ENCODE results near the gene FRAT2. TPM values are rescaled to one million over a fixed set of nuclear protein-coding genes. Genes with fewer than 3 reads are reported as not detected.

FRAT2 gene
- total and polyA plus RNA-seq, 8 donors = 4.3 to 15.0 (median 9.8) TPM

DNA sequence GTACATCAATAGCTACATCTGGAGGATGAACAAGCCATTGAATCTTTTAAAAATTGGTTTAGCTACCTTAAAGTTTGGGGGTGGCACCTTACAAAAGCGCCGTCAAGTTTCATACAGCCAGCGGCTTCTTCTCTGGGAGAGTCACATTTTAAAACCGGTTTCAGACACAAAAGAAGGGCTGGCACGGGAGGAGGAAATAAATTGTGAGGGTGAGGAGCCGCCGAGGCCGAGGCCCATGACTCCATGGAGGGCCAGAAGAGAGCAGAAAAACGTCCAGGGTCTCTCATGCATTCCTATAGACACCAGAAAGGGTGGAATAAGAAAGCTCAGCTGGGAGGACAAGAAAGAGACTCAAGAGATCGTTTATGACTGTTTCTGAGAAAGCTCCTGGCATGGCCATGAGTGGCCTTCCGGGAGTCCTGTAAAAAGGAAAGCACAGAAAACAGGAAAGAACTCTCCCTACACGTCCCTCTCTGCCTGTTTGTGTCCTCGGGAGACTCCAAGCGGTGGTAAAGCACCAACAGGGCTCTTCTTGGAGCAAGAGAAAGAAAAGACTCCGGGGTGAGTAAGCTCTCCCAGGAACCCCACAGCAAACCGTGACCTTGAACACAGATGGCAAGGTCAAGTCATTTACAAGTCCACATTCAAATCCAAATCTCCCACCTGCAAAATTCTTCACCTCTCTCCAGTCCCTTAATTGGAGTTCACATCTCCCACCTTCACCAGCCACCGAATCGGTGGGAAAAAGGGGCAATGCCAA is 1.8 kb downstream of the FRAT2 start:
- DNase-seq = peak in 5 of 6 donors; percentile 46 to 73 (median 64)
- Histone ChIP-seq H3K27ac (peak overlapping the region; percentile 79 to 96 (median 90)), H3K4me1 (peaks cover 29 to 54% (median 42%) of the 10 kb centered on the region in 3 donors), H3K27me3 (no peaks in the 10 kb centered on the region), H3K36me3 (no peaks in the 10 kb centered on the region), H3K9me3 (no peaks in the 10 kb centered on the region), H3K4me3 (peak overlapping the region; percentile 73 to 92 (median 82))
- ATAC-seq = peak; percentile 11 to 57 (median 39)
- FAIRE-seq = no peak
- TF ChIP-seq, protein P1, sequence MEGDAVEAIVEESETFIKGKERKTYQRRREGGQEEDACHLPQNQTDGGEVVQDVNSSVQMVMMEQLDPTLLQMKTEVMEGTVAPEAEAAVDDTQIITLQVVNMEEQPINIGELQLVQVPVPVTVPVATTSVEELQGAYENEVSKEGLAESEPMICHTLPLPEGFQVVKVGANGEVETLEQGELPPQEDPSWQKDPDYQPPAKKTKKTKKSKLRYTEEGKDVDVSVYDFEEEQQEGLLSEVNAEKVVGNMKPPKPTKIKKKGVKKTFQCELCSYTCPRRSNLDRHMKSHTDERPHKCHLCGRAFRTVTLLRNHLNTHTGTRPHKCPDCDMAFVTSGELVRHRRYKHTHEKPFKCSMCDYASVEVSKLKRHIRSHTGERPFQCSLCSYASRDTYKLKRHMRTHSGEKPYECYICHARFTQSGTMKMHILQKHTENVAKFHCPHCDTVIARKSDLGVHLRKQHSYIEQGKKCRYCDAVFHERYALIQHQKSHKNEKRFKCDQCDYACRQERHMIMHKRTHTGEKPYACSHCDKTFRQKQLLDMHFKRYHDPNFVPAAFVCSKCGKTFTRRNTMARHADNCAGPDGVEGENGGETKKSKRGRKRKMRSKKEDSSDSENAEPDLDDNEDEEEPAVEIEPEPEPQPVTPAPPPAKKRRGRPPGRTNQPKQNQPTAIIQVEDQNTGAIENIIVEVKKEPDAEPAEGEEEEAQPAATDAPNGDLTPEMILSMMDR (IDR thresholded peaks at IDR 0.05) = no peak
- 3 to 5% methylated on average over 18 of the region's 18 CpGs for WGBS, 2 donors
- intact Hi-C loops (cut with DNase I) = loop anchor here in 1 of 3 donors (10.0 kb wide), 1 partner anchor 48 kb away; no protein-coding TSS in a partner anchor

DNA sequence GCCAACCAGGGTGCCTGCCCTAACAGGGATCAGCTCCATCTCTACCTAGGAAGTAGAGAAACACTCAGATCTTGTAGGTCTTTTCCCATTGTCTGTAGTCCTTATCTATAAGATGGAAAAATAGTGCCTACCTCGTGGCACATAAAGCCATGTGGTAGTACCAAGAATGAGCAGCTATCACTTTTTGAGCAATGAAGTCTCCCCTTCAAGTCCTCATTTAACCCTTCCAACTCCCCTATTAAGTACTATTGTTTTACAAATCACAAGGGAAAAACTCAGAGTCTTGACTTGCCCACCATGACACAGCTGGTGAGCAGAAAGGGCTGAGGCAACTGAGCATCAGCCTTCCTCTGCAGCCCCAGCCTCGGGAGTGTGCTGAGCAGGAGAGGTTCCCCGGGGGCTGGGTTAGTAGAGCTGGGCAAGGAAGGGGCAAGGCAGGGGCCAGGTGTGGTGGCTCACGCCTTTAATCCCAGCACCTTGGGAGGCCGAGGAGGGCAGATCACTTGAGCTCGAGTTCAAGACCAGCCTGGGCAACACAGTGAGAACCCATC is 3.3 kb downstream of the FRAT2 start:
- ATAC-seq (no peak), FAIRE-seq (no peak), DNase-seq (no peak)
- Histone ChIP-seq H3K27ac (peak overlapping the region in 2 of 4 donors; percentile 87 to 96), H3K9me3 (no peaks in the 10 kb centered on the region), H3K4me1 (peaks cover 31 to 48% (median 40%) of the 10 kb centered on the region in 3 donors), H3K4me3 (peak overlapping the region in 2 of 4 donors; percentile 73 to 83), H3K27me3 (no peaks in the 10 kb centered on the region), H3K36me3 (no peaks in the 10 kb centered on the region)
- intact Hi-C loops (cut with DNase I) = loop anchor here in 1 of 3 donors (10.0 kb wide), 1 partner anchor 46 kb away; no protein-coding TSS in a partner anchor
- TF ChIP-seq, protein P1 (IDR thresholded peaks at IDR 0.05) = no peak
- 54 to 60% methylated on average over 6 of the region's 6 CpGs for WGBS, 2 donors

DNA sequence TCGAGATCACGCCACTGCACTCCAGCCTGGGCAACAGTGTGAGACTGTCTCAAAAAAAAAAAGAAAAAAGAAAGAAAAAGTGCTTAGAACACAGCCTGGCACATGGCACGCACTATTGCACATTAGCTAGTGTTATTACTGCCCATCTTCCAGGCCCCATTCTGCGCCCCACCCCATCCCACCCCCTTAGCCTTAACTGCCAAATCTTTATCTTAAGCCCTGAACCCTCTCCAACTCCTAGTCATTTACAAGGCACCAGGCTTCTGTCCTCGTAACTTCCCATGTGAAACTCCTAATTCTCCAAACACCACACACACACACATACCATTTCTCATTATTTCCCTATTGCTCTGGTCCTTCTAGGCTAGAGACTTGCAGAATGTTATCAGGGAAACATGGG is 4.8 kb downstream of the FRAT2 start:
- no peaks in the 10 kb centered on the region for H3K9me3 ChIP-seq
- no peaks in the 10 kb centered on the region for H3K36me3 ChIP-seq
- H3K27me3 ChIP-seq = no peaks in the 10 kb centered on the region
- no peak overlapping the region for H3K4me3 ChIP-seq
- TF ChIP-seq, protein P1 (IDR thresholded peaks at IDR 0.05) = no peak
- FAIRE-seq = no peak
- H3K4me1 ChIP-seq = peaks cover 31 to 44% (median 35%) of the 10 kb centered on the region in 3 donors
- WGBS, 2 donors = 56 to 72% methylated on average over 5 of the region's 5 CpGs
- H3K27ac ChIP-seq = peak overlapping the region in 2 of 4 donors; percentile 48 to 66
- no peak for ATAC-seq
- intact Hi-C loops (cut with DNase I) = loop anchor here in 1 of 3 donors (10.0 kb wide), 1 partner anchor 45 kb away; no protein-coding TSS in a partner anchor
- no peak for DNase-seq

DNA sequence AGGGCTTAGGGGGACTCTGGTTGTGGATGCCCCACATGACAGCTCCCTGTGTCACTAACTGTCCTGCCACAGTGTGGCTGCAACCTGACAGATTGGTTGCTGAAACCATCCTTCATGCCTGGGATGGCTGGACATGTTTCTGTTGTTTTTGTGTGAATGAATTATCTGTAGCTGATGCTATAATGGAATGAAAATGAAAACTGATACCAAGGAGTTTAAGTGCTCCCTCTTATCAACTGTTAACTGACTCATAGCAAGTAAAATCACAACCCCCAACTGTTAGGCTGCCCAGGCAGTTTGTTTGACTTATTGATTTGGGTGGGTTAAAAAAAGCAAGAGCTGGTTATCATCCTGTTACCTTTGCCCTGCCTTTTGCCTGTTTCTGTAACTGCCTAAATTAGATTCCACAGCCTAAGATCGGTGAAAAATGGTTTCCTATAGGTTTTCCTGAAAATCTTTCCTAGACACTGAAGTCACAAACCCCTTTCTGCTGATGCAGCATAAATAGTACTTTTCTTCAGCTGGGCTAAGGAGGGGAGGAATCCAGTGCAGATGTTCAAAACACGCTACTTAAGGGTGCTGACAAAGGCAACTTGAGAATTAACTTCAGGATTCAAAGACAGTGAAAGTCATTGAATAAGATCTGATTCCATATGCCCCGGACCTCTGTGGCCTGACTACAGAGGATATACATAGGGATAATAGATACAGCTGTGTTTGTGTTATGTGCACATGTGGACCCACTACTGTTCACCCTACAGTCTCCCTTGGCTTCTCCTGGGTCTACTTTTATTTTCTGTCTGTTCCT is 5.7 kb downstream of the FRAT2 start:
- 25 to 26% methylated on average over 3 of the region's 3 CpGs for WGBS, 2 donors
- DNase-seq (peak in 3 of 6 donors; percentile 41 to 51 (median 42)), ATAC-seq (peak; percentile 66 to 70 (median 67)), FAIRE-seq (no peak)
- H3K36me3 ChIP-seq = no peaks in the 10 kb centered on the region
- peaks cover 31 to 44% (median 35%) of the 10 kb centered on the region in 3 donors for H3K4me1 ChIP-seq
- intact Hi-C loops (cut with DNase I) = no loop called here
- TF ChIP-seq, protein P1 (IDR thresholded peaks at IDR 0.05) = no peak
- no peaks in the 10 kb centered on the region for H3K9me3 ChIP-seq
- no peak overlapping the region for H3K4me3 ChIP-seq
- H3K27ac ChIP-seq = peak overlapping the region in 2 of 4 donors; percentile 66 to 68
- no peaks in the 10 kb centered on the region for H3K27me3 ChIP-seq
